Middle frontal gyrus (tissue), 1 donor: ENCODE results near the gene RABGAP1L.
"Not testable (repeated sequence)": the region's sequence is repeated elsewhere in the genome, so short reads cannot be mapped to it uniquely, and the experiment has no call there.

Experiments
- DNase-seq: peaks from one replicate; pipeline ENCODE4 v3.0.0-alpha.2; 2015; ENCODE audit warnings: low spot score; ENCODE audit errors: extremely low spot score

Gene RABGAP1L

GRCh38 chr1:175013445-175013844 lies 854.1 kb downstream of the RABGAP1L start:
- DNase-seq: no peak

- no peak for DNase-seq
Measured at GRCh38 chr1:175015243-175015642, 855.9 kb downstream of the RABGAP1L start.

- no peak for DNase-seq
Measured at GRCh38 chr1:175019524-175019923, 860.2 kb downstream of the RABGAP1L start.

- DNase-seq: peak; percentile 95
Measured at GRCh38 chr1:175023043-175023921, 864.0 kb downstream of the RABGAP1L start, which contains the start of gene MRPS14. Gene MRPS14 (minus strand): TSS chr1:175023425. CDS start chr1:175023408, 17 bp downstream.

GRCh38 chr1:175023922-175024242 lies 864.6 kb downstream of the RABGAP1L start:
- DNase-seq: not testable (repeated sequence)

GRCh38 chr1:175024773-175025172 lies 865.5 kb downstream of the RABGAP1L start:
- DNase-seq: no peak

- DNase-seq: no peak
Measured at GRCh38 chr1:175033953-175034352, 874.6 kb downstream of the RABGAP1L start.

GRCh38 chr1:175034775-175035174 lies 875.5 kb downstream of the RABGAP1L start:
- DNase-seq: no peak

- no peak for DNase-seq
Measured at GRCh38 chr1:175035865-175036264, 876.5 kb downstream of the RABGAP1L start.

- no peak for DNase-seq
Measured at GRCh38 chr1:175036476-175036875, 877.2 kb downstream of the RABGAP1L start.

GRCh38 chr1:175037416-175037815 lies 878.1 kb downstream of the RABGAP1L start:
- no peak for DNase-seq

GRCh38 chr1:175040324-175040879 lies 881.1 kb downstream of the RABGAP1L start:
- no peak for DNase-seq

- no peak for DNase-seq
Measured at GRCh38 chr1:175042650-175043049, 883.3 kb downstream of the RABGAP1L start.

GRCh38 chr1:175043824-175044223 lies 884.5 kb downstream of the RABGAP1L start:
- DNase-seq: no peak

GRCh38 chr1:175044591-175044990 lies 885.3 kb downstream of the RABGAP1L start:
- DNase-seq: not testable (repeated sequence)
